K562 (cell line): ENCODE measurements around the gene YES1. TPM values are rescaled to one million over a fixed set of nuclear protein-coding genes. Genes with fewer than 3 reads are reported as not detected.

Experiments
- CHD1 ChIP-seq: fragments of 200-600 bp; sonication (generic); IDR thresholded peaks from one replicate; pipeline ENCODE4 v1.6.1; 2012; ENCODE audit warnings: mild to moderate bottlenecking, moderate library complexity, low read length, inconsistent platforms
- MYBL2 ChIP-seq, 2 experiments: fragments of 450-650 bp in 1 of 2; sonication (generic) in 1 of 2; formaldehyde crosslinking in 1 of 2; IDR thresholded peaks; 2 replicates each; pipeline versions ENCODE4 v1.6.1 to v1.8.1; 2017 to 2022; ENCODE audit warnings: borderline replicate concordance in 1 of 2, inconsistent platforms in 1 of 2, low read depth in 1 of 2, mild to moderate bottlenecking in 1 of 2, missing genetic modification reagents in 1 of 2, moderate library complexity in 1 of 2
- SIN3A ChIP-seq, 2 experiments: fragments of 150-350 bp in 1 of 2; IDR thresholded peaks; 2 replicates each; pipeline ENCODE4 v1.6.1; 2011 to 2016; ENCODE audit warnings: borderline replicate concordance in 2 of 2, low read depth in 2 of 2, low read length in 2 of 2, mild to moderate bottlenecking in 2 of 2, moderate library complexity in 2 of 2; ENCODE audit not compliant: control insufficient read depth in 1 of 2
- ZNF609 ChIP-seq: sonication (generic); formaldehyde crosslinking; IDR thresholded peaks from 2 replicates; pipeline ENCODE4 v1.8.1; 2023; ENCODE audit warnings: missing genetic modification reagents, mild to moderate bottlenecking, borderline replicate concordance
- ZZZ3 ChIP-seq: fragments of 450-650 bp; IDR thresholded peaks from 2 replicates; pipeline ENCODE4 v1.6.1; 2016; ENCODE audit warnings: antibody characterized with exemption, mild to moderate bottlenecking, moderate library complexity
- polyA plus RNA-seq, 8 experiments: library from polyadenylated mRNA; depleted of rRNA in 4 of 8; stranded (reverse) in 5 of 8; unstranded in 3 of 8; fragments of >200 nt; fragmentation: Nextera tagmentation in 2 of 8; fragmentation: Illumina TruSeq in 1 of 8; extraction: Ambion mirVana in 2 of 8; extraction: Trizol in 1 of 8; gene quantifications; 2 replicates each; pipeline versions ENCODE4 v1.2.1 to v1.2.3, GENCODE V29; 2011 to 2014; ENCODE audit warnings: inconsistent platforms in 1 of 8, missing spikeins in 1 of 8
- total RNA-seq, 7 experiments: library from RNA; depleted of rRNA in 6 of 7; stranded (reverse); fragments of >200 nt in 6 of 7; fragmentation: Illumina TruSeq in 2 of 7; extraction: Trizol in 2 of 7; gene quantifications; 2 replicates each; pipeline versions ENCODE4 v1.2.1 to v1.2.3, GENCODE V29; 2011 to 2021; ENCODE audit warnings: low replicate concordance in 1 of 7

YES1 gene
- total and polyA plus RNA-seq, 9 of the 15 experiments (the other 6 are each of a cell fraction or from before 2014, with no cell fraction given) = 37.2 to 115 (median 77.7) TPM

DNA sequence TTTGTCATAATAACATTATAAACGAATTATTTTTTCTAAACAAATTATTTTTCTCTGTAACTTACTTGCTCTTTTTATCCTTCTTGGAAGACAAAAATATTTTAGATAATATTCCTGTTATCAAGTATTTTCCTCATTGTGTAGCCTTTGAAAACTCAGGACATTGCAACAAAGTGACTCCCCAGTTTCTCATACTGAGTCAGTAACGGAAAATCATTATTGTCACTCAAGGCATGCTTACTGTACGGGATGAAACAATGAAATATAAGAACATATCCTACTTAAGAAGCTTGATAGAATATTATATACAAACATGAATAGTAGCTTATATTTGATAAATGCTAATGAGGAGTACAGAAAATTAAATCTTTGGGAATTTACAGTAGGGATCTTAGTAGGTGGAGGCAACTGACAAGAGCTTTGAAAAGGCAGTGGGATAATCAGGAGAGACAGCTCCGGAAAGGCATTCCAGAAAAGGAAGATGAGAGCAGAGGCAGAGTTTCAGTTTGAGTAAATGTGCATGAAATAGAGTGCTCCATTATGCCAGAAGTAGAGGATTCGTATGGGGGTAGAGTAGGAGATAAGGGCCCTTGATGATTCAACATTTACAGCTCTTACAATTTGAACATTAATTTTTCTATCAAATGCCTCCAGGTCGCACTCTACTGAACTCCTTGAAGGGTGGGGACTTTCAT, 14.0 kb upstream of the YES1 start (continued):
- TF ChIP-seq ZNF609 (no peak), SIN3A (IDR thresholded peaks at IDR 0.05; ENCODE audit: borderline replicate concordance in 2 of 2, control insufficient read depth in 1 of 2, low read depth in 2 of 2, low read length in 2 of 2) (no peak), CHD1 (no peak), ZZZ3 (no peak), MYBL2 (IDR thresholded peaks at IDR 0.05; ENCODE audit: low read depth) (no peak), MYBL2 (CRISPR knock-in tag; IDR thresholded peaks at IDR 0.05; ENCODE audit: borderline replicate concordance) (no peak)
